Stimulated activated CD8-positive, alpha-beta memory T cell treated with anti-CD3 and anti-CD28 coated beads, Interleukin-12 subunit alpha, Interleukin-12 subunit beta, amount 100 ng/mL, for 4 hours (primary cell): Measurements from ENCODE around the gene POU4F1.

ENCODE experiments used
- DNase-seq: peaks from one replicate; pipeline ENCODE4 v3.0.0-alpha.2; 2020; ENCODE audit warnings: low read depth

POU4F1 gene

GRCh38 chr13:78606471-78607408 is 3.4 kb upstream of the POU4F1 start:
- DNase-seq, result no peak

- no peak for DNase-seq
Measured at GRCh38 chr13:78604782-78605611, 1.6 kb upstream of the POU4F1 start.

- DNase-seq, result no peak
Measured at GRCh38 chr13:78602561-78603239, 652 bp downstream of the POU4F1 start.

GRCh38 chr13:78601874-78602560 is 1.3 kb downstream of the POU4F1 start:
- no peak for DNase-seq

GRCh38 chr13:78601124-78601873 is 2.1 kb downstream of the POU4F1 start:
- DNase-seq, result no peak

- no peak for DNase-seq
Measured at GRCh38 chr13:78600280-78600883, 3.0 kb downstream of the POU4F1 start.

- DNase-seq, result no peak
Measured at GRCh38 chr13:78599645-78600279, 3.6 kb downstream of the POU4F1 start.

- DNase-seq, result no peak
Measured at GRCh38 chr13:78598966-78599644, 4.2 kb downstream of the POU4F1 start.

GRCh38 chr13:78598116-78598781 is 5.1 kb downstream of the POU4F1 start:
- DNase-seq, result no peak

GRCh38 chr13:78597602-78597932 is 5.8 kb downstream of the POU4F1 start:
- DNase-seq, result no peak

GRCh38 chr13:78596736-78597601 is 6.4 kb downstream of the POU4F1 start:
- no peak for DNase-seq

GRCh38 chr13:78596399-78596735 is 7.0 kb downstream of the POU4F1 start:
- no peak for DNase-seq

- DNase-seq, result no peak
Measured at GRCh38 chr13:78595495-78596398, 7.6 kb downstream of the POU4F1 start.

- DNase-seq, result no peak
Measured at GRCh38 chr13:78594456-78594975, 8.8 kb downstream of the POU4F1 start.

GRCh38 chr13:78593652-78594455 is 9.5 kb downstream of the POU4F1 start:
- DNase-seq, result no peak

GRCh38 chr13:78593129-78593528 is 10.2 kb downstream of the POU4F1 start:
- no peak for DNase-seq
